ENCODE results near the gene AKNA. TPM values are rescaled to one million over a fixed set of nuclear protein-coding genes. Genes with fewer than 3 reads are reported as not detected.

Gene AKNA
- total and polyA plus RNA-seq, 5 donors from 2014 or later = 11.9 to 381 (median 14.6) TPM

- Mint-ChIP-seq H3K27me3 (no peaks in the 10 kb centered on the region), H3K27ac (peak overlapping the region; percentile 87 to 91 (median 88)), H3K36me3 (peaks cover 41% of the 10 kb centered on the region), H3K4me1 (peaks cover 11 to 56% (median 28%) of the 10 kb centered on the region in 4 donors), H3K9me3 (no peaks in the 10 kb centered on the region), H3K4me3 (peak overlapping the region in 2 of 4 donors; percentile 3 to 60)
- Histone ChIP-seq H3K27ac (ENCODE audit: insufficient read depth, low read length, poor library complexity, severe bottlenecking) (peak overlapping the region; percentile 67), H3K27me3 (ENCODE audit: control insufficient read depth, insufficient read depth, low read length) (no peaks in the 10 kb centered on the region), H3K4me1 (ENCODE audit: control insufficient read depth, insufficient read depth, low read length, poor library complexity, severe bottlenecking) (peaks cover 39% of the 10 kb centered on the region), H3K36me3 (ENCODE audit: control insufficient read depth, insufficient read depth, low read length) (peaks cover 90% of the 10 kb centered on the region), H3K4me3 (ENCODE audit: low read depth, low read length) (no peak overlapping the region), H3K9me3 (ENCODE audit: control insufficient read depth in 2 of 2, low read length in 2 of 2) (no peaks in the 10 kb centered on the region)
- ATAC-seq (ENCODE audit: low read depth in 2 of 2) (no peak), DNase-seq (no peak)
Observed at GRCh38 chr9:114349713-114350480, 37.9 kb downstream of the AKNA start.

DNA sequence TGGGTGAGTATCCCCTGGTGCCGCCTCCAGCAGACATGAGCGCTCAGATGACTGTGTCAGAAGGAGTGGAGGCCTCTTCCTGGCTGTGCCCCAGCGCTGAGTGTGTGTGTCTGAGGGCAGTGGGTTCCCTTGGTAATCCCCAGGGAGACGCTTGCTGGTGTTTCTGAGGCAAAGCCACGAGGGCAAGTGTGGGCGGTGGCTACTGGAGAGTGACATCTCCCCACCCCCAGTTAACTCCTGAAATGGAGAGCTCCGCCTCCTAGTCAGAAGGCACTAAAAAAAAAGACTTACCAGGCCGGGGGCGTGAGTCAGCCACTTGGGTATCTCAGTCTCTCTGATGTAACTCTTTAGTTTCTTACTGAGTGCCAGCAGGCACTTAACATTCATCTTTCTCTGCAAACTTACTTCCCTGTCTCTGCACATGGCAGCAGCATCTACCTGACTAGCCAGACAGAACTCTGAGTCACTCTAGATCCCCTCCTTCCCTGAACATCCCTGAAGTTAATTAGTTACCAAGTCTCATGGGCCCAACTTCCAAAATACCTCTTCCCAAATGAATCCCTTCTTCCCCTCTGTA, 38.8 kb downstream of the AKNA start:
- peak; percentile 40 to 74 (median 42) for DNase-seq
- Histone ChIP-seq H3K27me3 (ENCODE audit: control insufficient read depth, insufficient read depth, low read length) (no peaks in the 10 kb centered on the region), H3K36me3 (ENCODE audit: control insufficient read depth, insufficient read depth, low read length) (peaks cover 96% of the 10 kb centered on the region), H3K9me3 (ENCODE audit: control insufficient read depth in 2 of 2, low read length in 2 of 2) (no peaks in the 10 kb centered on the region), H3K4me3 (ENCODE audit: low read depth, low read length) (no peak overlapping the region), H3K27ac (ENCODE audit: insufficient read depth, low read length, poor library complexity, severe bottlenecking) (peak overlapping the region; percentile 67), H3K4me1 (ENCODE audit: control insufficient read depth, insufficient read depth, low read length, poor library complexity, severe bottlenecking) (peaks cover 39% of the 10 kb centered on the region)
- peak; percentile 86 to 87 for ATAC-seq (ENCODE audit: low read depth in 2 of 2)
- H3K36me3 Mint-ChIP-seq = peaks cover 50% of the 10 kb centered on the region
- no peaks in the 10 kb centered on the region for H3K27me3 Mint-ChIP-seq
- peaks cover 11 to 55% (median 33%) of the 10 kb centered on the region in 4 donors for H3K4me1 Mint-ChIP-seq
- no peaks in the 10 kb centered on the region for H3K9me3 Mint-ChIP-seq
- H3K27ac Mint-ChIP-seq = peak overlapping the region; percentile 88 to 92 (median 91)
- H3K4me3 Mint-ChIP-seq = peak overlapping the region in 3 of 4 donors; percentile 3 to 60 (median 8)

GRCh38 chr9:114348261-114348905, 39.4 kb downstream of the AKNA start:
- peak overlapping the region; percentile 67 for H3K27ac ChIP-seq (ENCODE audit: insufficient read depth, low read length, poor library complexity, severe bottlenecking)
- Mint-ChIP-seq H3K4me1 (peaks cover 11 to 53% (median 35%) of the 10 kb centered on the region in 4 donors), H3K36me3 (peaks cover 53% of the 10 kb centered on the region), H3K27me3 (no peaks in the 10 kb centered on the region), H3K9me3 (no peaks in the 10 kb centered on the region), H3K4me3 (no peak overlapping the region), H3K27ac (peak overlapping the region; percentile 88 to 92 (median 91))
- peaks cover 96% of the 10 kb centered on the region for H3K36me3 ChIP-seq (ENCODE audit: control insufficient read depth, insufficient read depth, low read length)
- ATAC-seq (ENCODE audit: low read depth in 2 of 2) = no peak
- H3K4me3 ChIP-seq (ENCODE audit: low read depth, low read length) = no peak overlapping the region
- H3K9me3 ChIP-seq (ENCODE audit: control insufficient read depth in 2 of 2, low read length in 2 of 2) = no peaks in the 10 kb centered on the region
- peaks cover 39% of the 10 kb centered on the region for H3K4me1 ChIP-seq (ENCODE audit: control insufficient read depth, insufficient read depth, low read length, poor library complexity, severe bottlenecking)
- H3K27me3 ChIP-seq (ENCODE audit: control insufficient read depth, insufficient read depth, low read length) = no peaks in the 10 kb centered on the region
- DNase-seq = no peak

DNA sequence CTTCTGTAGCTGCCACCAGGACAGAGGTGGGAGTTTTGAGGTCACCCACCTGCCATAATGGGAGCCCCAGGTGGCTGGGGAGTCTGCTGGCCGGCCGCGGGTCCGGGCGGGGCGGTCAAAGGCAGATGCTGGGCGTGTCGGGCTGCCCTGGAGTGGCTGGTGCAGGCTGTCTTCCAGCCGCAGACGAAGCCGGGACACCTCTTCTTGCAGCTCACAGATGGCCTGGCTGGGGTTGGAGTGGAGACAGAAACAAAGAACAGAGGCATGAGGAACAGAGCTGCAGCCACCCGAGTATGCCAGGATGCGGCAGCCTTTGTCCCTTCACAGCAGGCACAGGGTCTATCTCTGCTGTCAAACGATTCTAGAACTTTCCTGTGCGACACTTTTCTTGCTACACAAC, 40.1 kb downstream of the AKNA start:
- Mint-ChIP-seq H3K36me3 (peaks cover 54% of the 10 kb centered on the region), H3K9me3 (no peaks in the 10 kb centered on the region), H3K27me3 (no peaks in the 10 kb centered on the region), H3K4me3 (no peak overlapping the region), H3K27ac (peak overlapping the region in 2 of 3 donors; percentile 88 to 91), H3K4me1 (peaks cover 11 to 51% (median 34%) of the 10 kb centered on the region in 4 donors)
- H3K27me3 ChIP-seq (ENCODE audit: control insufficient read depth, insufficient read depth, low read length) = no peaks in the 10 kb centered on the region
- H3K36me3 ChIP-seq (ENCODE audit: control insufficient read depth, insufficient read depth, low read length) = peaks cover 96% of the 10 kb centered on the region
- H3K4me1 ChIP-seq (ENCODE audit: control insufficient read depth, insufficient read depth, low read length, poor library complexity, severe bottlenecking) = peaks cover 39% of the 10 kb centered on the region
- no peak overlapping the region for H3K27ac ChIP-seq (ENCODE audit: insufficient read depth, low read length, poor library complexity, severe bottlenecking)
- ATAC-seq (ENCODE audit: low read depth in 2 of 2) (no peak), DNase-seq (no peak)
- no peaks in the 10 kb centered on the region for H3K9me3 ChIP-seq (ENCODE audit: control insufficient read depth in 2 of 2, low read length in 2 of 2)
- H3K4me3 ChIP-seq (ENCODE audit: low read depth, low read length) = no peak overlapping the region

DNA sequence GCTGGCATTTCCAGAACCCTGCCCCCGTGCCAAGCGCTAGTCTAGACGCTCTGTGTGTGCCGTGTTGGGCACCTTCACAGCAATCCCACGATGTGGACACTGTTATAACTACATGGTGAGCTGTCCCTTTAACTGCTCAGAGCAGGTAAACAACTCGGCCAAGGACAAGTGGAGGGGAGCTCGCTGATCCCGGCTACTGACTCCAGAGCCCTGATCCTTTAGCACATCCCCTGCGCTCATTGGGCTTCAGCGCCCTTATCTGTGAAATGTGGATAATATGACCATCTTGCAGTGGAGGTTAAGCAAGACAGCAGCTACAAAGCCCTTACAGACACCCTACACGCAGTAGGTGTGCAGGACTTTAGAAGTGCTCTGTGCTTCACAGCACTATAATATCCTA, 41.6 kb downstream of the AKNA start:
- DNase-seq (no peak), ATAC-seq (ENCODE audit: low read depth in 2 of 2) (no peak)
- Mint-ChIP-seq H3K4me3 (no peak overlapping the region), H3K4me1 (peaks cover 6 to 50% (median 27%) of the 10 kb centered on the region in 4 donors), H3K27me3 (no peaks in the 10 kb centered on the region), H3K36me3 (peaks cover 60% of the 10 kb centered on the region), H3K9me3 (no peaks in the 10 kb centered on the region), H3K27ac (no peak overlapping the region)
- Histone ChIP-seq H3K9me3 (ENCODE audit: control insufficient read depth in 2 of 2, low read length in 2 of 2) (no peaks in the 10 kb centered on the region), H3K36me3 (ENCODE audit: control insufficient read depth, insufficient read depth, low read length) (peaks cover 97% of the 10 kb centered on the region), H3K4me3 (ENCODE audit: low read depth, low read length) (no peak overlapping the region), H3K27ac (ENCODE audit: insufficient read depth, low read length, poor library complexity, severe bottlenecking) (no peak overlapping the region), H3K27me3 (ENCODE audit: control insufficient read depth, insufficient read depth, low read length) (no peaks in the 10 kb centered on the region), H3K4me1 (ENCODE audit: control insufficient read depth, insufficient read depth, low read length, poor library complexity, severe bottlenecking) (peaks cover 28% of the 10 kb centered on the region)

DNA sequence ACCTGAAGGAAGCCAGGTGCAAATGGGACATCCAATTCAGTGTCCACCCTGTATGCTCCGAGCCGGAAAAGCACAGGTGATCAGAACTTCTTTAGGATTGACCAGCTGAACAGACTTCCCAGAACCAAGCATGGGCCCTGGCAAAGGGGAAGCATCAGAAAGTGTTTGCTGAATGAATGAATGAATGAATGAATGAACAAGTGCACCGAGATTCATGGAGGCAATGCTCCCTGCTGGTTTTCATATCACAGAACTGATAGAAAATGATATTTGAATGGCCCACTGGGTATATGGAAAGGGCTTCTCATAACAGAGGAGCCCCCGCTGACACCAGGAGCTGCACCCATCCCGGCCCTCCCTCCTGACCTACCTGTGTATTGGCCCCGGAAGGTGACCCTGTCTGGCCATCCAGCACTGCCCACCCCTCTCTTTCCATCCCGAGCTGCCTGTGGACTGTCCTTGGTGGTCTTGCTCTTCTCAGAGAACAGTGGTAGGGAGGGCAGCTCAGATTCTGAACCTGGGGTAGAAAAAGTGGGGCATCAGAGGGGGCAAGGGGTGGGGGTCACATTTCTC, 42.2 kb downstream of the AKNA start:
- H3K36me3 Mint-ChIP-seq = peaks cover 61% of the 10 kb centered on the region
- Histone ChIP-seq H3K4me1 (ENCODE audit: control insufficient read depth, insufficient read depth, low read length, poor library complexity, severe bottlenecking) (peaks cover 25% of the 10 kb centered on the region), H3K4me3 (ENCODE audit: low read depth, low read length) (no peak overlapping the region), H3K36me3 (ENCODE audit: control insufficient read depth, insufficient read depth, low read length) (peaks cover 98% of the 10 kb centered on the region), H3K27me3 (ENCODE audit: control insufficient read depth, insufficient read depth, low read length) (no peaks in the 10 kb centered on the region), H3K27ac (ENCODE audit: insufficient read depth, low read length, poor library complexity, severe bottlenecking) (no peak overlapping the region), H3K9me3 (ENCODE audit: control insufficient read depth in 2 of 2, low read length in 2 of 2) (no peaks in the 10 kb centered on the region)
- DNase-seq = no peak
- no peak overlapping the region for H3K4me3 Mint-ChIP-seq
- no peaks in the 10 kb centered on the region for H3K9me3 Mint-ChIP-seq
- no peak for ATAC-seq (ENCODE audit: low read depth in 2 of 2)
- peak overlapping the region in 1 of 3 donors; percentile 17 for H3K27ac Mint-ChIP-seq
- peaks cover 6 to 46% (median 24%) of the 10 kb centered on the region in 4 donors for H3K4me1 Mint-ChIP-seq
- H3K27me3 Mint-ChIP-seq = no peaks in the 10 kb centered on the region

GRCh38 chr9:114344692-114345091, 43.1 kb downstream of the AKNA start:
- ATAC-seq (ENCODE audit: low read depth in 2 of 2) (no peak), DNase-seq (no peak)
- H3K9me3 ChIP-seq (ENCODE audit: control insufficient read depth in 2 of 2, low read length in 2 of 2) = no peaks in the 10 kb centered on the region
- no peak overlapping the region for H3K27ac ChIP-seq (ENCODE audit: insufficient read depth, low read length, poor library complexity, severe bottlenecking)
- Mint-ChIP-seq H3K27ac (peak overlapping the region in 2 of 3 donors; percentile 17 to 82), H3K9me3 (no peaks in the 10 kb centered on the region), H3K4me1 (peaks cover 3 to 37% (median 16%) of the 10 kb centered on the region in 4 donors), H3K4me3 (no peak overlapping the region), H3K27me3 (no peaks in the 10 kb centered on the region), H3K36me3 (peaks cover 52% of the 10 kb centered on the region)
- H3K4me3 ChIP-seq (ENCODE audit: low read depth, low read length) = no peak overlapping the region
- H3K4me1 ChIP-seq (ENCODE audit: control insufficient read depth, insufficient read depth, low read length, poor library complexity, severe bottlenecking) = peaks cover 16% of the 10 kb centered on the region
- peaks cover 98% of the 10 kb centered on the region for H3K36me3 ChIP-seq (ENCODE audit: control insufficient read depth, insufficient read depth, low read length)
- H3K27me3 ChIP-seq (ENCODE audit: control insufficient read depth, insufficient read depth, low read length) = no peaks in the 10 kb centered on the region

All from CD4-positive, CD25-positive, alpha-beta regulatory T cell (primary cell).